Measurements from ENCODE around the gene NHEJ1. TPM values are rescaled to one million over a fixed set of nuclear protein-coding genes. Genes with fewer than 3 reads are reported as not detected.
A peak's percentile ranks its signal among the peaks of the same experiment; 100 is the strongest.

NHEJ1 gene
- total and polyA plus RNA-seq, 11 donors: 3.7 to 17.0 (median 8.0) TPM

DNA sequence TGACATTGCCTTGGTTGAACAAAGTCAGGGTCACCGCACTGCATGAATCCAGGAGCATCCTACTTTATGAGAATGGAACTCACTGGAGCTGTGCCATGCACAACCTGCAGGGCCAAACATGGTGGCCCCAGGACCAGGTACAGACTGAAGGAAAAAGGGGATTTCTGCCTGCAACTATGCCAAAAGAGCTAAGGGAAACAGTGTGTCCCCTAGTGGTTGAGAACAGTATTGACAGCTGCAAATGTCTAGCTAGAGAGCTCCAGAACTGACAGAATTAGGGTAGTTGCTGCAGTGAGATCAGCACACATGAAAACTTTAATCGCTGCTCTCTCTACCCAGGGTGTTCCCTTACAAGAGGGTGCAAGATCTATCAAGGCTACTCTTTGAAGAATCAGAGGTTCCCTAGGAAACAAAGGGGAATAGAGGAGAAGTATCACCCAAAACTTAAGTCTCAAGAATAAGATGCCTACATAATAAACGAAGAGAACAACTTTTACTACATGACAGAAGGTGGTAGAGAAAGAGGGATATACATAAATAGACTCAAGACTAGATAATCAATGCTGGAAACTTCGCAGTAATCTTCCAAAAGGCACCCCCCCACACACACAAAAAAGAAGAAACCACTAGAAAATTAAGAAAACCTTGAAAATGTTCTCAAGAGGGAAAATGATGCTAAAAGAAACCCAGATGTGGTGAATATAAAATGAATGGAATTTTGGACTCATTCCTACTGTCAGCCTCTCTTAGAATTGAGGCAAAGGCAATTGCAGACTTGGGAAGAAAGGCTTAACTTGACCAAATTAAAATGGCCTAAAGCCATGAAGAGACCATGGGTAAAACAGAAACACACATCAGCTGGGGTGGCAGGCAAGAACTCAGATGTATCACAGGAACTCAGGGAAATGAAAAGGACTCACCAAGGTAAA, 56.2 kb downstream of the NHEJ1 start:
- Histone ChIP-seq H3K27me3 (no peaks in the 10 kb centered on the region), H3K4me1 (peaks cover 0 to 27% (median 8%) of the 10 kb centered on the region in 12 donors), H3K27ac (no peak overlapping the region), H3K9me3 (no peaks in the 10 kb centered on the region), H3K36me3 (no peaks in the 10 kb centered on the region), H3K4me3 (no peak overlapping the region)
- no peak for ATAC-seq
- no peak for TF ChIP-seq POLR2A (IDR thresholded peaks at IDR 0.05)
- TF ChIP-seq, protein P1, sequence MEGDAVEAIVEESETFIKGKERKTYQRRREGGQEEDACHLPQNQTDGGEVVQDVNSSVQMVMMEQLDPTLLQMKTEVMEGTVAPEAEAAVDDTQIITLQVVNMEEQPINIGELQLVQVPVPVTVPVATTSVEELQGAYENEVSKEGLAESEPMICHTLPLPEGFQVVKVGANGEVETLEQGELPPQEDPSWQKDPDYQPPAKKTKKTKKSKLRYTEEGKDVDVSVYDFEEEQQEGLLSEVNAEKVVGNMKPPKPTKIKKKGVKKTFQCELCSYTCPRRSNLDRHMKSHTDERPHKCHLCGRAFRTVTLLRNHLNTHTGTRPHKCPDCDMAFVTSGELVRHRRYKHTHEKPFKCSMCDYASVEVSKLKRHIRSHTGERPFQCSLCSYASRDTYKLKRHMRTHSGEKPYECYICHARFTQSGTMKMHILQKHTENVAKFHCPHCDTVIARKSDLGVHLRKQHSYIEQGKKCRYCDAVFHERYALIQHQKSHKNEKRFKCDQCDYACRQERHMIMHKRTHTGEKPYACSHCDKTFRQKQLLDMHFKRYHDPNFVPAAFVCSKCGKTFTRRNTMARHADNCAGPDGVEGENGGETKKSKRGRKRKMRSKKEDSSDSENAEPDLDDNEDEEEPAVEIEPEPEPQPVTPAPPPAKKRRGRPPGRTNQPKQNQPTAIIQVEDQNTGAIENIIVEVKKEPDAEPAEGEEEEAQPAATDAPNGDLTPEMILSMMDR (IDR thresholded peaks at IDR 0.05): peak; percentile 33 to 76 (median 58)
- WGBS, 4 donors: 74 to 82% (median 79%) methylated on average over 4 of the region's 4 CpGs
- DNase-seq: no peak
- intact Hi-C loops (cut with DNase I): no loop called here

DNA sequence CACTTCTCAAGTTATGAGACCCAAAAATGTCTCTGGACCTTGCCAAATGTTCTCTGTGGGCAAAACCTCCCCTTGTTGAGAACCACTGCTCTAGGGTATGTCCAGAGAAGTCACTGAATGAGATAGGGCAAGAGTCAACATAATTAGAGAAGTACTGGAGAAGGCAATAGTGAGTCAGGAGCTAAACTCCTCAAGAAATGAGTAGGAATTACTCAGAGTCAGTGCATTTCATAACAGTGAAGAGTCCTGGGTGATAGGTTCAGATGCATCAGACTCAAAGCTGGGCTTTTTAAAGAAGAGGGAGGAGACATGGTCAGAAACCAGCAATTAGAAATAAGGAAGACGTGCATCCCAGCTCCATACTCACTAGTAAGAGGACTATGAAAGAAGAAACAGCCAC, 61.3 kb downstream of the NHEJ1 start:
- no peak for ATAC-seq
- TF ChIP-seq POLR2A (IDR thresholded peaks at IDR 0.05): no peak
- TF ChIP-seq, protein P1 (IDR thresholded peaks at IDR 0.05): no peak

DNA sequence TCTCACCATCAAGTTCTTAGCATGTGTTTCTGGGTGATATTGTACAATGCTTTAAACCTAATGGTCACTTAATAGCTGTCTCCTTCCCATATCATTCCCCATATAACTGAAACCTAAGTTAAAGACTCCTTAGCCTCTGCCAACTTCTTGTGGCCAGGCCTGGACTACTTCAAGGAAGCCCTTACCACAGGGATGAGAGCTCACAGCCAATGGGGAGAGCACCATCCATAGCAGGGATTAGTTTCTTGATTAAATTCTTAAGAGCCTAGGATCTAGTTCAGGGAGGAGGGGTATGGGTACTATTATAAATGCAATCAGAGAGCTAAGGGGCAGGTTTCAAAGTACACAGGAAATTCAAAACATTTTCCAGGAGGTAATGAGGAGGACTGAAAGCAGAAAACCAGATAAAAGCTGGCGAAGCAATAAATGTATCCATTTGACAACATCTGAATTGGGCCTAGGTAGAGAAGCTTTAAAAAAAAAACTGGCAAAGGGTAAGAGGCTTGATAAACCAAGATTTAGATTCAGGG, 65.1 kb downstream of the NHEJ1 start:
- no peaks in the 10 kb centered on the region for H3K9me3 ChIP-seq
- no peak for ATAC-seq
- DNase-seq: no peak
- H3K4me1 ChIP-seq: peaks cover 0 to 9% (median 0%) of the 10 kb centered on the region in 12 donors
- TF ChIP-seq, protein P1 (IDR thresholded peaks at IDR 0.05): no peak
- no peak for TF ChIP-seq POLR2A (IDR thresholded peaks at IDR 0.05)
- no peaks in the 10 kb centered on the region for H3K36me3 ChIP-seq
- no peak overlapping the region for H3K27ac ChIP-seq
- no peak overlapping the region for H3K4me3 ChIP-seq
- H3K27me3 ChIP-seq: no peaks in the 10 kb centered on the region
- 84 to 95% (median 88%) methylated on average over 1 of the region's 1 CpG for WGBS, 4 donors
- intact Hi-C loops (cut with DNase I): no loop called here

More for the DNA sequence above, 61.3 kb downstream of the NHEJ1 start:
- WGBS, 4 donors: 93 to 100% (median 94%) methylated on average over 1 of the region's 1 CpG
- Histone ChIP-seq H3K4me1 (peaks cover 0 to 6% (median 0%) of the 10 kb centered on the region in 12 donors), H3K4me3 (no peak overlapping the region), H3K27me3 (no peaks in the 10 kb centered on the region), H3K36me3 (no peaks in the 10 kb centered on the region), H3K27ac (no peak overlapping the region), H3K9me3 (no peaks in the 10 kb centered on the region)
- intact Hi-C loops (cut with DNase I): no loop called here
- no peak for DNase-seq

DNA sequence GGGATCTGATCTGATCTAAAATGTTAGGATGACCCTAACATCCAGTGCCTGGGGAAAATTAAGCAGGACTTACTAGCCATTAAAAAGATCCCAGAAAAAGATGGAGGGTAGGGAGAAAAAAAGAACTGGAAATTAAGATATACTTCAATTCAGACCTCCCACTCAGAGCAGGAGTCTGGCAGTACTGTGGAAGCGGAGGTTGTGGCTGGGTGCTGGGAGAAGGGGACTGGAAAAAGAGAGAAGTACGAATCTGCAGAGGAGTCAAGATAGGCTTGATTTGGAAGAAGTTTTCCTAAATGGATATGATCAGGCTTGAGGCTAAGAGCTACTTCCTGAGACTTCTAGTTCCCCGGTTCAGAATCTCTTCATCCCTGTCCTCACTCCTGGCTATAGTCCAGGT, 66.4 kb downstream of the NHEJ1 start:
- intact Hi-C loops (cut with DNase I): no loop called here
- H3K27ac ChIP-seq: no peak overlapping the region
- H3K27me3 ChIP-seq: no peaks in the 10 kb centered on the region
- H3K9me3 ChIP-seq: no peaks in the 10 kb centered on the region
- no peak for DNase-seq
- H3K36me3 ChIP-seq: no peaks in the 10 kb centered on the region
- no peak for ATAC-seq
- TF ChIP-seq POLR2A (IDR thresholded peaks at IDR 0.05): no peak
- TF ChIP-seq, protein P1 (IDR thresholded peaks at IDR 0.05): no peak
- WGBS, 4 donors: 70 to 85% (median 75%) methylated on average over 3 of the region's 3 CpGs
- no peak overlapping the region for H3K4me3 ChIP-seq
- peaks cover 0 to 9% (median 0%) of the 10 kb centered on the region in 12 donors for H3K4me1 ChIP-seq

Measured in heart left ventricle (tissue), 16 donors.